Activated T-cell treated with anti-CD3 and anti-CD28 coated beads, Interleukin-2, amount 50 U/mL, for 1 hour (primary cell): Measurements from ENCODE around the gene IRS2.
"Not testable (repeated sequence)": the region's sequence is repeated elsewhere in the genome, so short reads cannot be mapped to it uniquely, and the experiment has no call there.

Source experiments
- DNase-seq: peaks from one replicate; pipeline ENCODE4 v3.0.0-alpha.2; 2020

IRS2 gene

DNA sequence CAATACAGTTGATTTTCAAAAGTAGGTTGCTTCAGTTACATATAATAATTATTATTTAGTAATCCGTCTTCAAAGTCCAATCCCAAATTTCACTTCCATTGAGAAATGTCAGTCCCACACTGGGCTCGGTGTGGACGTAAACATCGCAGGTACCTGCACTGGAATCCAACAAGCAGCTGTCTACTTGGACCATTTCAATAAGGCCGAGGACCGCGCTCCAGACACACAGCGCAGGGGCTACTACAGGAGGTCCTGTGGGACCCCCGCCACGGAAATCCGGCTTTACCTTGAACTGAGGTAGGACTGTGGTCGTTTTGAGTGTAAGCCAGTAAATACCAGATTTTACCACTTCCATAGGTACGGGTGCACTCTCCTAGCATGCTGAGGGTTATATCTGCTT lies 30.8 kb downstream of the IRS2 start:
- DNase-seq = no peak

DNA sequence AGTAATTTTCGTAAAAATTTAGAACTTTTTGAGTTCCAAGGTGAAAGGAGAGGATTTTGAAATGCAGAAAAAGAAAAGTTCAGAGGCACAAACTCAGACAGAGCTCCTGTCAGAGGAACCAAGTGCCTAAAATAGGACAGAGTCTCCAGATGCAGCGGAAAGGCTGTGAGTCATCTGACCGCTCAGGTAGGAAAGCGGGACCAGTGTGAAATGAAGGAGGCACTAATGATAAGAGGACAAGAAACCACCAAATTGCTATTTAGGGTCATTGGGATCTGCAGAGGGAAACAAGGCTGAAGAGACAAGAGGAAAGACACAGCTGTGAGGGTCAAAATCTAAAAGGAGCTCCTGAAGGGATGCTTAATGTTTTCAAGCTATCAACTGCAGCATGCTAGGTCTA lies 34.9 kb downstream of the IRS2 start:
- no peak for DNase-seq

DNA sequence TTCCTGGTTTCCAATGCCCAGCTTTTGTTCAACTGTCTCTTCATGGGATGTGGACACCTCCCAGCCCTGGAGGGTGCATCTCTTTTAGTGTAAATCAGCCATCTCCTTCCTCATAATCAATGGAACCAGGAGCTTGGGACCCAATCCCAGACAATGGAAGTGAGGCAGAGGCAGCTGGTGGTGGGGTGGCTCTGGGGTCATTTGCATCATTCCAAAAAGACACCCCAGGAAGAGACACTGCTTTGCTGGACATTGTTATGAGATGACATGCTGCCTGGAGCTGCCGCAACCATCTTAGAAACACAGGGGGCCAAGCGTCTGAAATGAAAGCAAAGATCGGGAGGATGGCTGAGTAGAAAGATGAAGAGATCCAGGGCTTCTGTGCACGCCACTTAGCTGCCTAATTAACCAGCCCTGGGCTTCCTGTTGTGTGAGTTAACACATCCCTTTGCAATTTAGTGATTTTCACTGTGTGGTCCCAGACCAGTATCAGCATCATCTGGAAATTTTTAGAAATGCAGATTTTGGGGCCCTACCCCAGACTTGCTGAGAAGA lies 36.1 kb downstream of the IRS2 start:
- no peak for DNase-seq

DNA sequence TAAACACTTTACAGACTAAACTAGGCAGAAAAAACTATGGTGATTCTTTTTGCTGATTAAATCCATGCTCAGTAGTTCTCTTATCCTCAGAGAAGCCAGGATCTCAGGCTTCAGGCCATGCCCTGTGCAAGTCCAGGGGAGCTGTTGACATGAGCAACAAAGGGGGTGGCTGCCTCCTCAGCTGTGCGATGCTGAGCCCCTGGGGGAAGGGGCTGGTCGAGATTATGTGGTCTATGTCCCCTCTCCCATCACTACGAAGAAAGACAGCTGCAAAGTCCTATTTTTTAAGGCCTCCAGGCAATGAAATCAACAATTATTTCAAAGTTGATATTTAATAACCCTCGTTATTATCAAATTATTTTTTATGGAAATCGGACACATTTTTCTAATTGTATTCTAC lies 37.0 kb downstream of the IRS2 start:
- DNase-seq = no peak

DNA sequence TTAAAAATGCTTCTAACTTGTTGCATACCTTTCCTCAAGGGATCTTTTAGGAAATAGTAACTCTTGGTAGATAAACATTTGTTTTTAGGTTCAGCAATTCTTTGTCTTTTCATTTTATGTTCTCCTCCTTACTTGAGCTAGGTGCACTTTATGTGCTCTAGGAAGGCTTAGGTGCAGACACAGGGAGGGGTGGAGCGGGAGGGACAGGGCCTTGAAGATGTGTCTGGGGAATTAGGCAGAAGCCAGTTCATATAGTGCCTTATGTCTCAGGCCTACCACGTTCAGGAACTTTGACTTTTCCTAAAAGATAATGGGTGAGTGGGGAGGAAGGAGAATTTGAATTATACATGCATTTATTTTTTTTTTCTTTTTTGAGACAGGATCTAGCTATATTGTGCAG lies 37.7 kb downstream of the IRS2 start:
- no peak for DNase-seq

DNA sequence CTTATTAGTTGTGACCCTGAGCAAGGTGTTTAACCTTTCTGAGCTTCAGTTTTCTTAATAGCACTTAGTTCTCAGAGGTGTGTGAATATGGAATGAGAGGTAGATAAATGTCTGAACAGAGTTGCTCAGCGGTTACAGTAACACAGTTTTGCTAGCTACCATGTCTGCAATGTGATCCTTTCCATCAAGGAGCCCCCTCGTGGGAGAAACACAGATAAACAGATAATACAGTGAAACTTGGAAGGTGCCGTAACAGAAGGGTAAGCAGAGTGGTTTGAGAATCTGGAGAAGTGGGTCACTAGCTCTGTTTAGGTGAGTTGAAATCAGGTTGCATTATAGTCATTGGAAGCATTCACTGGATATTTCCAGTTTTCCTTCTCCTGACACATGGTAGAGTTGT lies 38.9 kb downstream of the IRS2 start:
- DNase-seq = no peak

DNA sequence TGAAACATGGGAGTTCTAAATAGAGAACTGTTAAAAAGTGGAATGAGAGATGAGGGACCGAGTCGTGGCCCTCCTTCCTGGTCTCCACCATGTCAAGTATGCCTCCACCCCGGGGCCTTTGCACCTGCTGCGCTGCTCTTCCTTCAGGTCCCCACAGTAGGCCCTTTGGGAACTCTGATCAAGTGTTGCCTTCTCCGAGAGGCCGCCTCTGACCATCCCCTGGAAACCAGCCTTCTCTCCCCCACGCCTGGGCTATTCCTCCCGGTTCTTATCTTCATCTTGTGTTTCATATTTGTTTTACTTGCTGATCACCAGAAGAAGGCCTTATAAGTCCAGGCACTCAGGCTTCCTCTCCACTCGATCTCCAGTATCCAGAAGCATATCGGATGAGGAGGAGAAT lies 40.0 kb downstream of the IRS2 start:
- no peak for DNase-seq

DNA sequence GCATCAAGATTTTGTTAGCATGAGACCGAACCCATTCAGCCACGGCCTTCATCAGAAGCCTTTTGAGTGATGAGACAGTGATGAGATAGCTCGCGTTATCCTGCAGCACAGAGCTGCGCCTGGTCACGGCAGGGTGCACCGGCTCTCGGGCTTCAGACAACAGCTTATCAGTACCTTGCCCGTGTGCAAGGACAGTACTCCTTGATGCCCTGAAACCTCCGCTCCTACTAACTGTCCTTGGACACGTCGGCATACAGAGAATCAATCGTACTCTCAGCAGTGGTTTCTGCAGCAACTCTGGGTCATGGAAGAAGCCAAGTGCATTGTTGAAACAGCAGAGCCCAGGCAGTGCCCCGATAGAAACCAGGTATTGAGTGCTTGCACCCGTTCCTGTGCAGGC lies 40.7 kb downstream of the IRS2 start:
- DNase-seq = no peak

DNA sequence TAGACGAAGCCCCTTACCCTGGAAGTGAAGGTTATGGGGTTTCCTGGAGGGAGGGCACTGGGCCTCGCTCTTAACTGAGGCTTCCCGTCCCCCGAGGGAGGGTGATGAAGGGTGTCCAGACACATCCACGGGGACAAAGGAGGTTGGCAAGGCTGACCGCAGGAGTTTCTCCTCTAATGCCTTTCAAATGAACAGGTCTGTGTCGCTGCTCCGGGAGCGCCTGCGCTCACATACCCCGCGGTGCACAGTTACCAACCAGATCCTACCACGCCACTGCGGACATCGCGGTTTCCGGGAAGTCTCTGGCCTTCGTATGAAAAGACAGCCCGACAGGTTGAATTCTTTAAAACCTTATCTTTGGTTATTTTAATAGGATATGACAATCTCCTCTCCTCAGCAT lies 41.3 kb downstream of the IRS2 start:
- no peak for DNase-seq

DNA sequence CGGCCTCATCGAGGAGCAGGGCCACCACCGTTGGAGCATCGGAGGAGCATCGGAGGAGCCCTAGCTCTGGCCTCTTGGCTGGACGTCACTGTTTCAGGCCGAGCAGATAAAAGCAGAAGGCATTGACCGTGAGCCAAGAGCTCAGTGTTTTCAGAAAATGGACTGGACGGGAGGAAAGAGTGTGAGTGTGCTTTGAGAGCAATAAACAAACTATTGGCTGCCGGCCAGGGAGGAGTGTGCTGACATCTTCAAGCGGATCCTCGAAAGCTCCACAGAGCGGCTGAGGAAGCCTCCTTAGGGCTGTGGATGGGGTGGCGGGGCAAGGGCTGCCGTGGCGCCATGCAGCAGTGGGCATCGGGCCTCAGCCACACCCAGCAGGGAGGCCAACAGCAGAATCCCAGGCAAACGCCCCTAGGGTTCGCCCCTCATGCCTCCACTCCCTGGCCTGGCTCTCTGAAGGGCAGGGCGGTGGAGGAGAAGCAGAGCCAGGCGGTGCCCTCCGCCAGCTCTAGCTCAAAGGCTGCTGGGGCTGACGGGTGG lies 41.8 kb downstream of the IRS2 start:
- no peak for DNase-seq

DNA sequence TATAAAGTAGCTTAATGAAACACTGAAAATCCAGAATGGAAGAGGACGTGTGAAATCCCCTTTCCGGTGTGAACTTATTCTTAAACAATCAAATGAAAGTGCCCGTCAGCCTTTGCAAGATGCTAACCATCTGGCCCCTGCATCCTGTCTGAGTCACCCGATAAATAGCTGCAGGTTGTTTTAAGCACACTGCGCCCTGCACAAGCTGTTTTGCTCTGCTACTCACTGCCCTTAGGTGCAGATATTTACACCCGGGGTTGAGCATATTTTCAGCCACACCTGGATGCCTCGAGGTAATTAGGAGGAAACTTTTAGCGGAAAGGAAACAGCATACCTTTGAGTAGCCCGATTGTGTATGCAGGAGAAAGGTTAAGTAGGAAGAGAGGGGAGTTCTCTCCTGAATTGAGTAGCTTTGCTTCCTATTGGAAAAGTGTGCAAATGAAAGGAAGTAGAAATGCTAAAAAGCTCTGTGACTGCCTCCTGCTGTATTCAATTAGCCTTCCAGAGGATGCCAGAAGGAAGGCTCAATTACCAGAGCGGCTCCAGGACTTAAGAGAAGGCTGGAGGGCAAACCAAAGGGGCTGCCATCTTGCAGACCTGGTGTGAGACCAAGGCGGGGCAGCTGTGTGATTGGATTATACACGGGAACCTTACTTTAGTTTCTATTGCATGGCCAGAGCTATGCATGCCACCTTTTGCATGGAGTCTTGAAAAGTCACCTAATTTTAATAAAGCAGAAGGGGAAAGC lies 42.5 kb downstream of the IRS2 start:
- DNase-seq = no peak

DNA sequence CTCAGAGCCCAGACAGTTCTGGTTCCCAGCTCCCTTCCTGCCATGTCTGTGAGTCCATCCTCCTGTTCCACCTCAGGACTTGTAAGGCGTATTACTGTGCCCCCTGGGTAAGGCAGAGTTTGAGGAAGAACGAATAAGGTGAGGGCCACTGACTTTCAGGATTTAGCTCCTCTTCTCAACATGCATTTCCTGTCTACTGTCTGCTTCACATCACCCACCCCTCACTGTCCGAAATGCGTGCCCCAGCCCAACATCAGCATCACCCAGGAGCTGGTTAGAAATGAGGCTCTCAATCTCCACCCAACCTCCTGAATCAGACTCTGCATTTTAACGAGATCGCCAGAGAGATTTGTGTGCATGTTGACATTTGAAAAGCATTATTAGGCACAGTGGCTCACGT lies 44.4 kb downstream of the IRS2 start:
- no peak for DNase-seq

DNA sequence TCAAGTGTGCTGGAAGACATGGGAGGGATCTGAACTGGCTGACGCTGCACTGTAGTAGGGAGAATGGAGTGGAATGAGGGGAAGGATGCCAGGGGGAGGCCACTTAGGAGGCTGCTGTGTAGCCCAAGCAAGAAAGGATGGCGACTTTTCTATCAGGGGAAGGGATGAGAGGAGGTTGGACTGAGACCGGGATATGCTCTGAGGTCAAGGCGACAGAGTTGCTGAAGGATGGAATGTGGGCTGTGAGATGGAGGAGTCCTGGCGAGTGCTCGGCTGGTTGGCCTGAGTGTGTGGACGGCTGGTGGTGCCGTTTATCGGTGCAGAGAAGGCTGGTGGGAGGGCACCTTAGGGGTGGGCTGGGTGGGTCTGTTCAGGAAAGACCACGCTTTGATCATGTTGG lies 45.7 kb downstream of the IRS2 start:
- DNase-seq = no peak

DNA sequence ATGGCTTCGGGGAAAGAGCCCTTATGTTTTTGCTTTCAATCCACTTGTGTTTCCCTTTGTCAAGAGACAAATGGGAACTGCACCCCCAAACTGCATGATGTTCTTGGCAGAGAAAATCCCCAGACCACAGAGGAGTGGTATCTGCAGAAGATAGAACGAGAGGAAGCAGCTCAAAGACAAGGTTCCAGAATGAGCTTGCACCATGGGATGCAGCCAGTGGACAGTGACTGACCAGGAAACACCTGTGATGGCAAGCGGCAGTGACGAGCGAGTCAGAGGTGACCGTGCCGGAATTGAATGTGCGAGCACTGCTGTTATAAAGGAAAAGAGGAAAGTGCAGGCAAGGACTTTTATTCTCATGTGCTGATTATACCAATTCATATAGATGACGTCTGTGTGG lies 46.3 kb downstream of the IRS2 start:
- DNase-seq = no peak

DNA sequence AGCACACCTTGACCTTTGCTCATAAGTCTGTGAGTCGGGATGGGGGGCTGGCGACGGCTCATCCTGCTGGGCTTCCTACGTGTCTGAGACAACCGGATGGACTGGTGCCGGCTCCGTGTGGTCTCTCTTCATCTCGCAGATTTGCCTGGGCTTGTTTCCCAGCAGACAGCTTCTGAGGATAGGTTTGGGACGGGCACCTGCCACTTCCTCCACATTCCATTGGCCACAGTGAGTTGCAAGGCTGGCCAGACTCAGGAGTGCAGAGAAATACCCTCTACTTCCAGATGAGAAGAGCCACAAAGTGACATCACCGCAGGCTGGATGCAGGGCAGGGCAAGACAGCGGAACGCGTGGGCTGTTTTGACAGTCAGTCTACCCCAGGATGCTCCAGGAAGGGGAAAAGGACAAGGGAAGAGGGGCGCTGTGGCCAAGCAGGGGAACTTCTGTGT lies 48.1 kb downstream of the IRS2 start:
- no peak for DNase-seq

DNA sequence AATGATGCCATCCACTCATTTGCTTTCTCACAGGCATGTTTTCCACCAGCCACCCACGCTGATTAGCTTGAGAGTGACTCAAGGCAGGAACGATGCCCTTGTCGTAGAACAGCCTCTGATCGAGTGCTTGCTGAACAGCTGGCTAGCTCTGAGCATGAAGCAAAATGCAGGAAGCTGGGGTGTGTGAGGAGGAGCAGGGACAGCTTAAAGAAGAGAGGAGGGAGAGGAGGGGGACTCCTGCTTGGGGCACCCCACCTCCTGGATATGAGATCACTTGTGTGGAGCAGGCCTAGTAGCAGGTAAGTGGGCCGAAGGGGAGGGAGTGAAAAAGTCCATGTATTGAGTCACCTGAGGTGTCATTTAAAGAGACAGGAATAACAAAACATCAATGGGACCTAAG lies 48.8 kb downstream of the IRS2 start:
- no peak for DNase-seq

DNA sequence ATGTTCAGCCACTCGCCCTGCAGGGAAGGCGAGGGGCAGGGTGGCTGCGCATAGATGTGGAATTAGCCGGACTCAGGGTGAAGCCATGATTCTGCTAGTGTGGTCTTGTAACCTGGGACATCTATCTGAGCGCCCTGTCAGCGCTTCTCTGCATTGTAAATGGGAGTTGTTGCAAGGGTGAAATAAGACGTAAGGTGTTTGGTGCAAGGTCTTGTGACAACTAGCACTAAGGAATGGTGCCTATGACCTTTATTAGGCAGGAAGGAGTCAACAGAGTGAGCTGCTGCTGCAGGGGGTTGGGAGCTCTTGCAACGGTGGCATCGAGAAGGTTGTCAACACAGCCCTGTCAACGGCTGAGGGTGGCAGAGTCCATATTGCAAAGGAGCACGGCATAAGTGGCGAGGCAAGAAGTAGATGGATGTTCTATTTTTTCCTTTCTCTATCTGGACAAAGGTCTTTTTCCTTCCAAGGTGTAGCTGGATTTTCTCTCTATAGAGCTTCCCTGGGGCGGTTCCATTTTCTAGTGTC lies 49.3 kb downstream of the IRS2 start:
- DNase-seq = no peak

DNA sequence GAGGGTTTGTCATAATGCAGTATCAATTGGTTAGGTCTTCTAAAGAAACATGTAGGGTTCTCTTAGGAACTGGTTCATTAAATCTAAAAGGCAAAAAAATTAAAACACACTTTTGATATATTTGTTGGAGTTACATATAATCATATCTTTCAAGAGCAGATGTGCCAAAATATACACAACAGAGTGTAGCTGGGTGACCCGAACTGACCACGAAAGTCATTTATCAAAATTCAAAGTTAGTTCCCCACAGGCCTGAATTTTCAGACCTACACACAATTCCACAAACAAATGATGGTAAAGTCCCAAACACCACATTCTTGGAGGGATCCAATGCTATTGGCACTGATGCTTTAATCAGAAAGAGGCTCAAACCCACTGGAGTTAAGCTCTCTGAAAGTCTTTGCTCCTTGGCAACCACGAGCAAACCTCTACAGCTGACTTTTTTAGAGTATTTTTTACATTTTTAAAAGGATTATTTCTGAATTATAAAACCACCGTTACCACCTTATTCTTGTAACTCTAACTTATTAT lies 50.9 kb downstream of the IRS2 start:
- no peak for DNase-seq

DNA sequence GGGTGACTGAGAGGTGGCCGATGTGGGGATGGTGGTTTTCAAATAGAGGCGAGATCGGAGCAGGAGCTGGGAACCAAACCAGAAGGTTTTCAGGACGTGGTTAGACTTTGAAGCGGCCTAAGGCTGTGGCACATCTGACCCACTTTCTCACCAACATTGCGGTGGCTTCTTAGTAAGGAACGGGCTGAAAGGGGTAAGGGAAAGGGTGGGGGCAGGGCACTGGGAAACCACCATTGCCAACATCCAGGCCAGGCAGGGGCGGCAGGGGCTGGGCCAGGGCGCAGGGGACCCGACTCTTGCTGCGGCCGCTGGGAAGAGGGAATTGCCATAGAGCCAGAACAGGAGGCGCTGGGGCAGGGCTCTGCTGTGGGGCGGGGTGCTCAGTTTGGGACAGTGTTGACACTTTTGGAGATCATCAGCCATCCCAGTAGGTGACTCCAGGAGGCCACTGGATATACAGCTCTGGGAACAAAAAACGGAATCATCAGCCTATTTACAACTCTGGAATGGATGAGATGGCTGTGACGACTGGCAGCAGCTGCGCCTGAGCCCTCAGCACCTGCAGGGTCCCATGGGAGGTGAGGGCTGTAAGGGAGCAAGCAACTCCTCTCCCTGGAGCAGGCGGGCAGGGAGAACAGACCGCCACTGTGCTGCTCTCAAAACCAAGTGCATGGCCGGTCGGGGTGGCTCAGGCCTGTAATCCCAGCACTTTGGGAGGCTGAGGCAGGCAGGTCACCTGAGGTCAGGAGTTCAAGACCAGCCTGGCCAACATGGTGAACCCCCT lies 52.2 kb downstream of the IRS2 start:
- no peak for DNase-seq

DNA sequence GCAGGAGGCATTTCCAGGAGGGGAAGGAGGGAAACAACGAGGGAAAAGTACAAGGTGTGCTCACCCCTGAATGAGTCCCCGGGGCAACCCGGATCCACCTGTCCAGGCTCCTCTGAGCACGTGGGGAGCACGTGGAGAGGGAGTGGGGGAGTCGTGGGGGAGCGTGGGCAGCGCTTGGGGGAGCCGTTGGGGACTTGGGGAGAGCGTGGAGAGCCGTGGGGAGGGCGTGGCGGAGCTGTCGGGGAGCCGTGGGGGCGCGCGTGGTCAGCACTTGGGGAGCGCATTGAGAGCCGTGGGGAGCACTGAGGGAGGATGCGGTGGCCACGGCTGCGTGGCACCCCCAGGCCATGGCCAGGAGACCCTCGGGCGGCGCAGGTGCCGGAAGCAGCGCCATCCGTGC lies 52.8 kb downstream of the IRS2 start:
- no peak for DNase-seq

DNA sequence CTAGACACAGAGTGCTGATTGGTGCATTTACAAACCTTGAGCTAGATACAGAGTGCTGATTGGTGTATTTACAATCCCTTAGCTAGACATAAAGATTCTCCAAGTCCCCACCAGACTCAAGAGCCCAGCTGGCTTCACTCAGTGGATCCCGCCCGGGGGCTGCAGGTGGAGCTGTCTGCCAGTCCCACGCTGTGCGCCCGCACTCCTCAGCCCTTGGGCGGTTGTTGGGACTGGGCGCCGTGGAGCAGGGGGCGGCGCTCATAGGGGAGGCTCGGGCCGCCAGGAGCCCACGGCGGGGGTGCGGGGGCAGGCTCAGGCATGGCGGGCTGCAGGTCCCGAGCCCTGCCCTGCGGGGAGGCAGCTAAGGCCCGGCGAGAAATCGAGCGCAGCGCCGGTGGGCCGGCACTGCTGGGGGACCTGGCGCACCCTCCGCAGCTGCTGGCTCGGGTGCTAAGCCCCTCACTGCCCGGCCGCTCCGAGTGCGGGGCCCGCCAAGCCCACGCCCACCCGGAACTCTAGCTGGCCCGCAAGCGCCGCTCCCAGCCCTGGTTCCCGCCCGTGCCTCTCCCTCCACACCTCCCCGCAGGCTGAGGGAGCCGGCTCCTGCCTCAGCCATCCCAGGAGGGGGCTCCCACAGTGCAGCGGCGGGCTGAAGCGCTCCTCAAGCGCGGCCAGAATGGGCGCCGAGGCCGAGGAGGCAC lies 53.8 kb downstream of the IRS2 start:
- not testable (repeated sequence) for DNase-seq

DNA sequence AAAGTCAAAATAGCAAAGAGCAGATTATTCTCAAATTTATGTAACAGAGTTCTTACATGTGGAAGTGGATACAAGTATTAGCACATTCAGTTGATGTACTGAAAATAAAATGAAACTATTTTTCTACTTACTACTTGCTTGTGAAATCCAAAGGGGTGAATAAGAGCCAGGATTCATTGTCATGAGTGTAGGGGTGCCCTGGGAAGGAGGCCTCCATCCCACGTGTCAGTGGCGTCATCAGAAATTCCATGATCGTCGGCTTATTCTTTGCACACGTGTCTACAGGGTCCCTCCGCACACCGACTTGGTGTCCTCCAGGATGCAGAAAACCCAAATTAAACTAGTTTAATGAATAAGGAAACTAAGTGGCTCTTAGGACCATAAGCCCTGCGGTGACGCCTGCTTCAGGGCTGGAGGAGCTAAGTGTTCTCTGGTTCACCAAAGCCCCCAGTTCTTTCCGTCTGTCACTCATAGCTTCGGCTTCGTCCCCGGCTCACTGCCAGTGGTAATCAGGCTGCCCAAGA lies 55.5 kb downstream of the IRS2 start:
- no peak for DNase-seq
